Karpas-422 (cell line): ENCODE results near the gene MAPK4. TPM values are rescaled to one million over a fixed set of nuclear protein-coding genes. Genes with fewer than 3 reads are reported as not detected.

Experiments
- DNase-seq: peaks from one replicate; pipeline ENCODE4 v3.0.0-alpha.2; 2015
- H2AFZ ChIP-seq: fragments of 200-600 bp; sonication (generic); 2 replicates; pipeline ENCODE4 v1.6.1; 2014; ENCODE audit warnings: antibody characterized with exemption, low read length, mixed read lengths
- H3K27ac ChIP-seq: fragments of 200-600 bp; sonication (generic); 2 replicates; pipeline ENCODE4 v1.5.1; 2014; ENCODE audit warnings: mild to moderate bottlenecking, low read length, moderate library complexity
- H3K27me3 ChIP-seq: fragments of 200-600 bp; sonication (generic); 2 replicates; pipeline ENCODE4 v1.6.1; 2014; ENCODE audit warnings: low read length, mixed read lengths
- H3K36me3 ChIP-seq: fragments of 200-600 bp; sonication (generic); 2 replicates; pipeline ENCODE4 v1.6.1; 2014; ENCODE audit warnings: low read length, mixed read lengths; ENCODE audit not compliant: insufficient read depth
- H3K4me1 ChIP-seq: fragments of 200-600 bp; sonication (generic); 2 replicates; pipeline ENCODE4 v1.6.1; 2014; ENCODE audit warnings: mild to moderate bottlenecking, low read length, mixed read lengths
- H3K4me2 ChIP-seq: fragments of 200-600 bp; sonication (generic); 2 replicates; pipeline ENCODE4 v1.6.1; 2014; ENCODE audit warnings: low read length, low read depth, mild to moderate bottlenecking; ENCODE audit not compliant: poor library complexity, severe bottlenecking
- H3K4me3 ChIP-seq: fragments of 200-600 bp; sonication (generic); 2 replicates; pipeline ENCODE4 v1.5.1; 2014; ENCODE audit warnings: mild to moderate bottlenecking, antibody characterized with exemption, low read length, mixed read lengths
- H3K79me2 ChIP-seq: fragments of 200-600 bp; sonication (generic); 2 replicates; pipeline ENCODE4 v1.6.1; 2014; ENCODE audit warnings: mild to moderate bottlenecking, low read length, mixed read lengths
- H3K9ac ChIP-seq: fragments of 200-600 bp; sonication (generic); 2 replicates; pipeline ENCODE4 v1.6.0; 2014; ENCODE audit warnings: low read length
- H3K9me2 ChIP-seq: fragments of 200-600 bp; sonication (generic), shearing (Covaris generic); replicated peaks from 2 replicates; pipeline ENCODE4 v1.6.0; 2014; ENCODE audit warnings: mild to moderate bottlenecking, low read length, moderate library complexity; ENCODE audit not compliant: insufficient read depth
- H3K9me3 ChIP-seq: fragments of 300-700, 200-600 bp; sonication (generic); 2 replicates; pipeline ENCODE4 v1.6.1; 2014; ENCODE audit warnings: low read length, mixed read lengths
- H4K20me1 ChIP-seq: fragments of 200-600 bp; sonication (generic); 2 replicates; pipeline ENCODE4 v1.6.1; 2014; ENCODE audit warnings: mild to moderate bottlenecking, antibody characterized with exemption, low read length, low read depth; ENCODE audit not compliant: insufficient read depth
- total RNA-seq: library from RNA; depleted of rRNA; stranded (reverse); fragments of >200 nt; shearing (Covaris generic); gene quantifications from 2 replicates; pipeline ENCODE4 v1.2.3, GENCODE V29; 2014; ENCODE audit warnings: low replicate concordance

The MAPK4 gene
- total RNA-seq, 1 experiment from 2014 or later, result not detected

DNA sequence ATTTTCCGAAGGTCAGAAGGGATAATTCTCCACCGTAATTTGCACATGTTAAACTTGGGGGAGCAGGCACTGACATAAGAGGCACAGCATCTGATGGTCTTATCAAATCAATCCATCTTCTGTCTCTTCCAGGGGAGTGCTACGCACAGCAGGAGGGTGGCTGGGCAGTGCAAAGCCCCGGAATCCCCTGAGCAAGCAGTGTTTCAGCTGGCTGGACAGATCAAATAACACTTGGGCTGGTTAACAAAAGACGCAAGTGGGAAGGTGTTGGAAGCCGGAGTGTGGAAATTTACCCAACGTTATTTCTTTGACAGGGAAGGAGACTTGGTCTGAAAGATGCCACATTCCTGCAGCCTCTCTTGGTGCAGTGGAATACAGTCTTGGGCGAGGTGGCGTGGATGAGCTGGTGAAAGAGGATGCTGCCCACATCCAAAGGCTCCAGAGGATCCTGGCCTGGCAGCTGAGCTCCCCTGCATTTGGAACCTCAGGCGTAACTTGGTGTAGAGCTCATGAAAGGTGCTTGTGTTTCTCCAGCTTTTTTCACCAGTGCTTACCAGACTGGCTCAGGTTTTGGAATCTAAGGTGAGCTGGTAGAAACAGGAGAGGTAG, 103.0 kb downstream of the MAPK4 start:
- Histone ChIP-seq H3K27me3 (no peaks in the 10 kb centered on the region), H3K4me3 (no peak overlapping the region), H3K9me2 (no peaks in the 10 kb centered on the region), H3K4me1 (no peaks in the 10 kb centered on the region), H4K20me1 (no peaks in the 10 kb centered on the region), H3K9ac (no peak overlapping the region), H3K4me2 (no peak overlapping the region), H3K36me3 (no peaks in the 10 kb centered on the region), H3K79me2 (no peaks in the 10 kb centered on the region), H3K27ac (no peak overlapping the region), H3K9me3 (no peaks in the 10 kb centered on the region), H2AFZ (no peak overlapping the region)
- no peak for DNase-seq

DNA sequence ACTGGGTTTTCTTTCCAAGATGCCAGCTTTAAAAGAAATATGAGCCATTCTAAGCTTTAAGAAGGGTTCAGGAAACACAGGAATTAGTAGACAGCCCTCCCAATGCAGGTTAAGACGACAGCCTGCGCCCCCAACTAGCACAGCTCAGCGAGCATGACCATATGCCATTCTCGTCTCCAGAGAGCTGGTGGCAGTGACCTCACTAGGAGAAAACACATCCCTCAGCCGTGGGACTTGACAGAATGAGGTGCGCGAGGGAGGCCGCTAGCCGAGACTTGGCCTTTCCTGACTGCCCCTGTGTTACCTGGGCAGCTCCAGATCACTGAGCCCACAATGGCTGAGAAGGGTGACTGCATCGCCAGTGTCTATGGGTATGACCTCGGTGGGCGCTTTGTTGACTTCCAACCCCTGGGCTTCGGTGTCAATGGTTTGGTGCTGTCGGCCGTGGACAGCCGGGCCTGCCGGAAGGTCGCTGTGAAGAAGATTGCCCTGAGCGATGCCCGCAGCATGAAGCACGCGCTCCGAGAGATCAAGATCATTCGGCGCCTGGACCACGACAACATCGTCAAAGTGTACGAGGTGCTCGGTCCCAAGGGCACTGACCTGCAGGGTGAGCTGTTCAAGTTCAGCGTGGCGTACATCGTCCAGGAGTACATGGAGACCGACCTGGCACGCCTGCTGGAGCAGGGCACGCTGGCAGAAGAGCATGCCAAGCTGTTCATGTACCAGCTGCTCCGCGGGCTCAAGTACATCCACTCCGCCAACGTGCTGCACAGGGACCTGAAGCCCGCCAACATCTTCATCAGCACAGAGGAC, 103.9 kb downstream of the MAPK4 start:
- Histone ChIP-seq H2AFZ (no peak overlapping the region), H3K36me3 (no peaks in the 10 kb centered on the region), H3K4me1 (no peaks in the 10 kb centered on the region), H3K9ac (no peak overlapping the region), H3K79me2 (no peaks in the 10 kb centered on the region), H3K27ac (no peak overlapping the region), H3K27me3 (no peaks in the 10 kb centered on the region), H3K9me3 (no peaks in the 10 kb centered on the region), H3K4me2 (no peak overlapping the region), H3K4me3 (no peak overlapping the region), H4K20me1 (no peaks in the 10 kb centered on the region), H3K9me2 (no peaks in the 10 kb centered on the region)
- no peak for DNase-seq

DNA sequence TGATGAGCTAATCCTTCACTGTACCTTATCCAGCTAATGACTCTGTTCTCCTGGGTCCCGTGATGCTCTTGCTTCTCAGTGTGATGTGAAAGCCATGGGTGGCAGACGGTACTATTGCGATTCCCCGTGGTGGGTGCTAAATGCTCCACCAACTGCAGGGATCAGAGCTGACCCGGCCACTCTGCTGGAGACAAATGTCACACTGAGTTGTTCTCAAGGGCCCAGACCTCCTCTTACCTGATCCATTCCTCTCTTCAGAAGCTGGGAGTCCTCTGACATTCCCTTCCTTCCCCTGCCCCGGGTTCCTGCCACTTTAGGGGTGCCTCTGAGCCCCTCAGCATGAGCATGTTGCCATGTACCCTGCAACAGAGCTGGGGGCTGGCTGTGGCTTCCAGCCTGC, 105.1 kb downstream of the MAPK4 start:
- H3K27ac ChIP-seq, result no peak overlapping the region
- no peaks in the 10 kb centered on the region for H3K36me3 ChIP-seq
- no peaks in the 10 kb centered on the region for H3K4me1 ChIP-seq
- no peak overlapping the region for H3K4me3 ChIP-seq
- DNase-seq, result no peak
- H2AFZ ChIP-seq, result no peak overlapping the region
- no peaks in the 10 kb centered on the region for H3K27me3 ChIP-seq
- H3K9me3 ChIP-seq, result no peaks in the 10 kb centered on the region
- H3K79me2 ChIP-seq, result no peaks in the 10 kb centered on the region
- H3K4me2 ChIP-seq, result no peak overlapping the region
- no peaks in the 10 kb centered on the region for H3K9me2 ChIP-seq
- no peaks in the 10 kb centered on the region for H4K20me1 ChIP-seq
- H3K9ac ChIP-seq, result no peak overlapping the region

DNA sequence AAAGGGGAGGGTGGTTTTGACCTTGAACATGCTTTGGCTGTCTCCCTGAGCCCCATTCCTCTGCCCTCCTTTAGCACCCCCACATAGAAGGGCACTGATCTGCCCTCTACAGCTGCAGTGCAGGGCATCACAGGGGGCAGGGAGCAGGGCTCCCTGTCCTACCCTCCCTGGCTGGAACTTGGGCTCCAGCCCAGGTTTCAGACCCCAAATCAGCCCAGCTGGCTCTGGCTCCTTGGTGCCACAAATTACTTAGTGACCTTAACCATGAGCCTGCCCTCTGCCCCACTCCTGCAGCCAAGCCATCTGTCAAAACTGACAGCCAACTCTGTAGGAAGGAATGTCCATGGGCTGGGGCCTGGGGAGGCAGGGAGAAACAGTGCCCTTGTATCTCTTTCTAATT, 105.6 kb downstream of the MAPK4 start:
- Histone ChIP-seq H3K4me2 (no peak overlapping the region), H3K9ac (no peak overlapping the region), H3K27ac (no peak overlapping the region), H4K20me1 (no peaks in the 10 kb centered on the region), H3K4me1 (no peaks in the 10 kb centered on the region), H2AFZ (no peak overlapping the region), H3K79me2 (no peaks in the 10 kb centered on the region), H3K27me3 (no peaks in the 10 kb centered on the region), H3K36me3 (no peaks in the 10 kb centered on the region), H3K9me3 (no peaks in the 10 kb centered on the region), H3K4me3 (no peak overlapping the region), H3K9me2 (no peaks in the 10 kb centered on the region)
- DNase-seq, result no peak

DNA sequence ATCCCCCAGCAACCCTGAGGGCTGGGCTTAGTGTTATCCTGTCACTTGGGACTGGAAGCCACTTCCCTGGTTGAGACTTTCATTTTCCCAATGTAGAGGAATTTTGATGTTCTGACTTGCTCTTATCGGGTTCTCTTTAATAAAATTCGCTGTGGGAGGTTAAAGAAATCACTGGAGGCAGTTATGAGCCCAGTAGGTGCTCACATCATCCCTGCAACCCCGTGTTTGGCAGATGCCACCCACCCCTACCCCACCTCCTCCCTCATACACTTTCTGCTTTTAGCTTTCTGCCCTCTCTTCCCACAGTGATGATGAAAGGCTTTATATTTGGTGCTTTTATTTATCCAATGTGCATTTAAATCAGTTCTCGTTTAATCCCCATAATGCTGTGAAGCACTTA, 106.6 kb downstream of the MAPK4 start:
- no peaks in the 10 kb centered on the region for H3K79me2 ChIP-seq
- no peaks in the 10 kb centered on the region for H3K9me2 ChIP-seq
- no peaks in the 10 kb centered on the region for H3K4me1 ChIP-seq
- H2AFZ ChIP-seq, result no peak overlapping the region
- H3K9me3 ChIP-seq, result no peaks in the 10 kb centered on the region
- H3K27ac ChIP-seq, result no peak overlapping the region
- H3K27me3 ChIP-seq, result no peaks in the 10 kb centered on the region
- H3K9ac ChIP-seq, result no peak overlapping the region
- no peaks in the 10 kb centered on the region for H4K20me1 ChIP-seq
- H3K4me2 ChIP-seq, result no peak overlapping the region
- H3K4me3 ChIP-seq, result no peak overlapping the region
- DNase-seq, result no peak
- no peaks in the 10 kb centered on the region for H3K36me3 ChIP-seq

DNA sequence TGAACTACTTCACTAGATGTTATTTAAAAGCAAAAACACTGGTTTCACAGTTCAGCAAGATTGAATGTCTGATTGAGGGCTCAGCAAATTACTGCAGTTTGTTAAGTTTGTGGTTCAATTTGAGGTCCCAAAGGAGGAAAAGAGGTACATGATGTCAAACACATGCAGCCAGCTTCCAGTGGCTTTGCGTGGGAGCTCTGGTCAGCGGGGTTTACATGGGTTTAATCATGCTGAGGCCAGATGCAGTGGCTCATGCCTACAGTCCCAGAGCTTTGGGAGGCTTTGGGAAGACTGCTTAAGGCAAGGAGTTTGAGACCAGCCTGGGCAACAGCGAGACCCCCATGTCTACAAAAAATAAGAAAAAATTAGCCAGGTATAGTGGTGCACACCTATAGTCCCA, 111.5 kb downstream of the MAPK4 start:
- H3K27ac ChIP-seq, result no peak overlapping the region
- H3K4me2 ChIP-seq, result no peak overlapping the region
- H3K9me2 ChIP-seq, result no peaks in the 10 kb centered on the region
- no peak overlapping the region for H2AFZ ChIP-seq
- no peaks in the 10 kb centered on the region for H3K36me3 ChIP-seq
- H3K9ac ChIP-seq, result no peak overlapping the region
- H3K4me1 ChIP-seq, result no peaks in the 10 kb centered on the region
- H3K27me3 ChIP-seq, result no peaks in the 10 kb centered on the region
- no peaks in the 10 kb centered on the region for H4K20me1 ChIP-seq
- H3K79me2 ChIP-seq, result no peaks in the 10 kb centered on the region
- no peak for DNase-seq
- no peaks in the 10 kb centered on the region for H3K9me3 ChIP-seq
- H3K4me3 ChIP-seq, result no peak overlapping the region

DNA sequence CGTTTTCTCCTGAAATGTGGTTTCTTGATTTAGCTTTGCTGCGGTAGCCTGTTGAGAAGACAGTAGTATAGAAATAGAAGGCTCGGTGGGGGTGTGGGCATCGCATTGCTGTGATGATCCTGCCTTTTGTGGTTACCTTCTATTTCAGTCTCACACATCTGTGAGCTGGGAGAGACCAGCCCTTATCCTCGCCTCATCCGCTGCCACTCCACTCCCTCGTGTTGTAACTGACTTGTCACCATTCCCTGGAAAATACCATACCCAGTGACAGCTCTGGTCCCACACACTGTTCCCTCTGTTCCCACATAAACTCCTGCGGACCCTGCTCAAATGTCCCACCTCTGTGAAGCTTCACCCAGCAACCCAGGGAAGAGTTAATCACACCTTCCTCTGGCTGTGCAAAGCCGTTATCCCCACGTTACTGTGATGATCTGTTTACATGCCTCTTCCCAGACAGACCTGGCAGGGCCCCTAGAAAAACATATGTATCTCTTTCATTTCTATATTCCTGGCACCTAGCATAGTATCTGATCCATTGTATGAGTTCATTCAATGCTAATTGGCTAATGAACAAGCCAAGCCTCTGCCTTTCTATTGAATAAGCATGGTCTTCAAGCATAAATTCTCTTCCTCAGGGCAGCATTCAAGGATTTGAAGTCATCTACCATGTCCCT, 114.6 kb downstream of the MAPK4 start:
- Histone ChIP-seq H3K4me3 (no peak overlapping the region), H4K20me1 (no peaks in the 10 kb centered on the region), H3K36me3 (no peaks in the 10 kb centered on the region), H3K27ac (no peak overlapping the region), H3K9ac (no peak overlapping the region), H3K9me3 (no peaks in the 10 kb centered on the region), H2AFZ (no peak overlapping the region), H3K27me3 (no peaks in the 10 kb centered on the region), H3K79me2 (no peaks in the 10 kb centered on the region), H3K9me2 (no peaks in the 10 kb centered on the region), H3K4me2 (no peak overlapping the region), H3K4me1 (no peaks in the 10 kb centered on the region)
- no peak for DNase-seq

DNA sequence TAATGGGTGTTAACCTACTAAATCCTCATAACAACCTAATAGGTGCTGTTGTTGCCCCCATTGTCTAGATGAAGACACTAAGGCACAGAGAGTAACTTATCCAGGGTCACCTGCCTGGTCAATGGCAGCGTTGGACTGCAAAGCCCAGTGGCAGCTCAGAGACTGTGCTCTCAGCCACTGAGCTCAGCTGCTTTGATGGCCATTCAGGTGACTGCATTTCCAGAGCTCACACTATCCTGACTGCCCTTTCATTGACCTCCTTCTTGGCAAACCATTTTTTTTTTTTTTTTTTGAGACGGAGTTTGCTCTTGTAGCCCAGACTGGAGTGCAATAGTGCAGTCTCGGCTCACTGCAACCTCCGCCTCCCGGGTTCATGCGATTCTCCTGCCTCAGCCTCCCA, 115.2 kb downstream of the MAPK4 start:
- no peaks in the 10 kb centered on the region for H3K9me2 ChIP-seq
- DNase-seq, result no peak
- no peaks in the 10 kb centered on the region for H3K36me3 ChIP-seq
- H3K9ac ChIP-seq, result no peak overlapping the region
- H3K4me1 ChIP-seq, result no peaks in the 10 kb centered on the region
- no peaks in the 10 kb centered on the region for H3K79me2 ChIP-seq
- no peaks in the 10 kb centered on the region for H3K27me3 ChIP-seq
- no peak overlapping the region for H3K4me2 ChIP-seq
- no peak overlapping the region for H2AFZ ChIP-seq
- H3K4me3 ChIP-seq, result no peak overlapping the region
- no peaks in the 10 kb centered on the region for H3K9me3 ChIP-seq
- H3K27ac ChIP-seq, result no peak overlapping the region
- H4K20me1 ChIP-seq, result no peaks in the 10 kb centered on the region
